ENCODE measurements around the gene NAA80.

GRCh38 chr3:50279255-50280016 lies 19.8 kb downstream of the NAA80 start:
- TF ChIP-seq SP1 (IDR thresholded peaks at IDR 0.05), result no peak
- no peak for TF ChIP-seq FOXK2 (IDR thresholded peaks at IDR 0.05)
- TF ChIP-seq FOXM1 (IDR thresholded peaks at IDR 0.05; ENCODE audit: borderline replicate concordance), result no peak
- TF ChIP-seq SUZ12 (IDR thresholded peaks at IDR 0.05), result no peak
- TF ChIP-seq ARNT (IDR thresholded peaks at IDR 0.05), result no peak
- TF ChIP-seq TARDBP (IDR thresholded peaks at IDR 0.05), result no peak
